Epidermal melanocyte (primary cell): ENCODE data around the gene PRR15.
"Not testable (repeated sequence)": the region's sequence is repeated elsewhere in the genome, so short reads cannot be mapped to it uniquely, and the experiment has no call there.

Experiments
- DNase-seq: peaks from one replicate; pipeline ENCODE4 v3.0.0; 2011; ENCODE audit warnings: low spot score; ENCODE audit not compliant: insufficient read length

The PRR15 gene

DNA sequence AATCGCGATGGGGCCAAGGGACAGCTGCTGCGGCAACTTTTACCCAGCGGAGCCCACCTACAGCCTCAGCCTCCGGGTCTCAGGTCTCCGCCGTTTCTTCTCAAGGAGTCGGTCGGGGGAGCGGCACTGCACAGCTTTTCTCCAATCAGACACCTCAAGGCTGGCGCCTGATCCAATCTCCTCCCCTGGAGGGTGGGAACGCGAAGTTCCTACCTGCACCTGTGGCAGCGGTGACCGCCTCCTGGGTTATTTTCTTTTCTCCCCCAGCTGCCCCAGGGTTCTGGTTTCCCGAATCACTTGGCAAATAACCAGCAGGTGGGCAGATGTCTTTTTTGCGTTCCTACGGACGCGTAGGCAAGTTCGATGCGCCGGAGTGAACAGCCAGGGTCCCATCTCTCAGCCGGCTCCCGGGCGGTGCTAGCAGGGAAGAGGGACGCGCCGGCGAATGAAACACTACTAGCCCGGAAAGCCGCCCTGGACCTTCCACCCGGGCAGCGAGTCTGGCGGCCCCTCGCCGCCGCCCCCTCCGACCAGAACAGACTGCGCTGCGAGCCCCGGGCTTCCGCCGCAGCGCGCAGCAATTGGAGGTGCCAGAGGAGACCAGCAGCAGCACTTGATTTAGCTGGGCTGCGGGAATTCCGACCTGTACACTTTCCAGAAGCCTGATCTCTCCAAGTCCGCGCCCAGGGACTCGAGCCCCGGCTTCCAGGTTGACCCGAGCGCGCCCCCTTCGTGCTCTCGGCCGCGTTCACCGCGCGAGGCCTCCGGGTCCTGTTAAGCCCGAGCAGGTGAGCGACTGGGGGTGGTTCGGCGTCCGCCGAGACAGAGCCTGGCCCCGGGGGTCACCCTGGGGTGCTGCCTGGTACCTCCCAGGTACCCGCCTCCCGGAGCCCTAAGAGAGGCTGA lies at the start of gene PRR15:
Gene PRR15 (plus strand): TSS at position 246 of the 906 bp plus-strand sequence. CDS start 2,495 bp downstream, outside the sequence.
- no peak for DNase-seq

DNA sequence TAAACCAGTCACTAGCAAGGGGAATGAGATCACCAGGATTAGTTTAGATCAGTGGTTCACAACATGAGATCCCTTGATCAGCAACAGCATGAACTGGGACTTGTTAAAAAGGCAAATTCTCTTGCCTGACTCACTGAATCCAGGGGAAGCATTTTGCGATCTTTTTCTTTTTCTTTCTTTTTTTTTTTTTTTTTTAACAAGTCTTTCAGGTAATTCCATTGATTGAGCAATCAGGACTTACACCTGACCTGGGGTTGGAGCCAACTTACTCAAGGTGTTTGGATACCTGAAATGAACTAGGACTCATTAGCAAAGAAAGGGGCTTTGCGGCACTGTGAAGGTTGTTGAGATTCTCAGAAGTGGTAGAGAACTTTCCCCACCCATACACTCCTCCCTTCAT lies 47.1 kb upstream of the PRR15 start:
- no peak for DNase-seq

DNA sequence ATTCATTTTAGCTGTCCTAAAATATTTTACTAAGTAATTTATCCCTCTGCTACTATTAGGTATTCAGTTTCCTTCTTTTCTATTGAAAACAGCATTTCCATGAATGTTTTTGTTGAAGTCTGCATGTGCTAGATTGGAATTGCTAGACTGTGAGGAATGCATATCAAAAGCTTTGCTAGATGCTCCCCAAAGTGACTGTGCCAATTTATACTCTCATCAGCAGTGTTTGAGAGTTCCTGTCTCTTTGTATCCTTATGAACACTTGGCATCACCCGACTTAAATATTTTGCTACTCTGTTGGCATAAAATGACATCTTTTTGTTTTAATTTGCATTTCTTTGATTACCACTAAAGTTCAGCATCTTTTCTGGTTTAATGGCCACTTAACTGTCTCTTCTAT lies 45.0 kb upstream of the PRR15 start:
- no peak for DNase-seq

DNA sequence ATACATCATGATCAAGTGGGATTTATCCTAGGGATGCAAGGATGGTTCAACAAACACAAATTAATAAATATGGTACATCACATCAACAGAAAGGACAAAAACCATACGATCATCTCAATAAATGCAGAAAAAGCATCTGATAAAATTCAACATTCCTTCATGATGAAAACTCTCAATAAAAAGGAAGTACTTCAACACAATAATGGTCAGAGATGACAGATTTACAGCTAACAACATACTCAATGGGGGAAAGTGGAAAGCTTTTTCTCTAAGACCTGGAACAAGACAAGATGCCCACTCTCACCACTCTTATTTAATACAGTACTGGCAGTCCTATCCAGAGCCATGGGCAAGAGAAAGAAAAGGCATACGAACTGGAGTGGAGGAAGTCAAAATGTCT lies 39.9 kb upstream of the PRR15 start:
- DNase-seq, result no peak

DNA sequence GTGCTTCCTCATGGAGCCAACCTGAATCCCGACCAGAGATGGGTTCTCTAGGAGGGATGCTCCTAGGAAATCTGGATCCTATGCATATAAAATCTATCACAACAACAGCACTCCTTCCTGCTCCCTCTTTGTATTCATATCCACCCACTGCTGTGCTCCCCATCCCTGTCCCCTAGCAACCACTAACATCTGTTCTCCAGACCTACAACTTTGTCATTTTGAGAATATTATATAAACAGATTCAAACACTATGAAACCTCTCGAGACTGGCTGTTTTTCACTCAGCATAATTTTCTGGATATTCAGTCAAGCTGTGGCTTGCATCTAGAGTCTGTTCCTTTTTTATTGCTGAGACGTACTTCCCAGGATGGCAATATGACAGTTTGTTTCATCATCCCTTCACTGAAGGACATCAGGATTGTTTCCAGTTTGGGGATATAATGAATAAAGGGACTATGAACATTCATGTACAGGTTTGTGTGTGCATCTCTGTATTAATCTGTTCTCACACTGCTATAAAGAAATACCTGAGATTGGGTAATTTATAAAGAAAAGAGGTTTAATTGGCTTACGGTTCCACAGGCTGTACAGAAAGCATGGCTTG lies 36.0 kb upstream of the PRR15 start:
- no peak for DNase-seq

DNA sequence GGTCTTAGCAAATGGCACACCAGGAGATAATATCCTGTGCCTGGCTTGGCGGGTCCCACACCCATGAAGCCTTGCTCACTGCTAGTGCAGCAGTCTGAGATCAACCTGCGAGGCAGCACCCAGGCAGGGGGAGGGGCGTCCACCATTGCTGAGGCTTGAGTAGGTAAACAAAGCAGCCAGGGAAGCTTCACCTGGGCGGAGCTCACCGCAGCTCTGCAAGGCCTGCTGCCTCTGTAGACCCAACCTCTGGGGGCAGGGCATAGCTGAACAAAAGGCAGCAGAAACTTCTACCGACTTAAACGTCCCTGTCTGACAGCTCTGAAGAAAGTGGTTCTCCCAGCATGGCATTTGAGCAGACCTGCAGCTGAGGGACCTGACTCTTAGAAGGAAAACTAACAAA lies 35.1 kb upstream of the PRR15 start:
- DNase-seq, result not testable (repeated sequence)

- no peak for DNase-seq
These were observed 25.2 kb upstream of the PRR15 start for GRCh38 chr7:29538389-29538788.

DNA sequence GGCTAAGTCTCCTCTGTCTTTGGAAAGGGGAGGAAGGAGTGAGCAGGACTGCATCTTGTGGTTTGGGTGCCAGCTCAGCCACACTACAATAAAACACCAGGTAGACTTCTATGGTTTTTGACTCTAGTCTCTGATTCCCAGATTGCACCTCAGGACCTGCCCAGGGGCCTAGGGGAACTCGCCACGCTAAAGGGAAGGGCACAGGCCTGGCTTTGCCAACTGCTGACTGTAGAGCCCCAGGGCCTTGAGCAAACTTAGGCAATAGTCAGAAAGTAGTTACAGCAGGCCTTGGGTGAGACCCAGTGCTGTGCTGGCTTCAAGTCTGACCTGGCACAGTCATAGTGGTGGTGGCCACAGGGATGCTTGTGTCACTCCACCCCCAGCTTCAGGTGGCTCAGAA lies 24.2 kb upstream of the PRR15 start:
- no peak for DNase-seq

DNA sequence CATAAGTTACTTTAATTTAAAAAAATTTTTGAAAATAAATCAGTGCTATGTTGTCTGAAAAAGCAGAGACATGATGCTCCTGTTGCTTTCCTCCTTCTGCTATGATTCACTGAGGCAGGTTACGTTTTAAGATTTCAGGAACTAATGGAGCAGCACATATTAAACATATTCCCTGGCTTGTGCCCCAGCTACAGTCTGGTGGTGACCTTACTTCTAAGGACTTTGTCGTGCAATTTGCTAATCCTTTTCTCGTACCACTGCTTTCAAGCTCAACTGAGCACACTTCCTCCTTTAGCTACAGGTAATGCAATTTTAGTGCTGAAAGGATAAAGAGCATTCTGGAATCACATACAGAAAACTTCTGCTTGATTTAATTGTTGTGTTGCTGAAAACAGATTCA lies 16.2 kb upstream of the PRR15 start:
- no peak for DNase-seq

DNA sequence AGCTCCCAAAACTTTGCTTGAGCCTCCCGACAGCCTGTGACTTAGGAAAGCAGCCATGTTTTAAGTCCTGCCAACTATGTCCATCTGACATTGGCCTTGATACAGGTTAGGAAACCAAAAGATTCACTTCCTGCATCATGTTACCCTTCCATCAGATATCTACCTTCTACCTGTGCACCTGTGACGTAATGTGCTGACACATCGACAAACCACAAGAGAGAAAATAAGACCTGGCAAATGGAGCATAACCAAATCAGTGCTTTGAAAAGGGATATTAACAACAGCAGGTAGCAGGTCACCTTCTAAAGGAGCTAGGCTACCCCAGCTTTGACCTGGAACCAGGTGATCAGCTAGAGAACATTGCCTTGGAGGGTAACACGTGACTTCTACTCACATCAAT lies 14.8 kb upstream of the PRR15 start:
- no peak for DNase-seq

- no peak for DNase-seq
These were observed 11.2 kb upstream of the PRR15 start for GRCh38 chr7:29552392-29552791.

DNA sequence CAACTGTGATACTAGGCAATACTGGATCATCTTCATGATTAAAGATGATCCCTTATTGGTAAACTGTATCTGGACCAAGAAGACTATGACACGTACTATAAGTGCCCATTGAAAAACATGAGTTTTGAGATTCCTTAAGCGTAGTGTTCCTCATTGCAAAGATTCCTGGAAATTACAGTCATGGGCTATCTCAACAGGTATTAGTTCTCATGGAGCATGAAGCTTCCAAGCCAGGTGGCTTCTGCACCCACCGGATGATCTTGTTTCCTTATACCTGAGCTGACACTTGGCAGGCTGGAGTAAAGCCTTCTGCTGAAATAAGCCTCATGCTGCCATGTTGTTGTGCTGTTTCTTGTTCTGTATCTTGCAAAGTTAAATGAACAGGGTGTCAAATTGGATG lies 8.6 kb upstream of the PRR15 start:
- no peak for DNase-seq

DNA sequence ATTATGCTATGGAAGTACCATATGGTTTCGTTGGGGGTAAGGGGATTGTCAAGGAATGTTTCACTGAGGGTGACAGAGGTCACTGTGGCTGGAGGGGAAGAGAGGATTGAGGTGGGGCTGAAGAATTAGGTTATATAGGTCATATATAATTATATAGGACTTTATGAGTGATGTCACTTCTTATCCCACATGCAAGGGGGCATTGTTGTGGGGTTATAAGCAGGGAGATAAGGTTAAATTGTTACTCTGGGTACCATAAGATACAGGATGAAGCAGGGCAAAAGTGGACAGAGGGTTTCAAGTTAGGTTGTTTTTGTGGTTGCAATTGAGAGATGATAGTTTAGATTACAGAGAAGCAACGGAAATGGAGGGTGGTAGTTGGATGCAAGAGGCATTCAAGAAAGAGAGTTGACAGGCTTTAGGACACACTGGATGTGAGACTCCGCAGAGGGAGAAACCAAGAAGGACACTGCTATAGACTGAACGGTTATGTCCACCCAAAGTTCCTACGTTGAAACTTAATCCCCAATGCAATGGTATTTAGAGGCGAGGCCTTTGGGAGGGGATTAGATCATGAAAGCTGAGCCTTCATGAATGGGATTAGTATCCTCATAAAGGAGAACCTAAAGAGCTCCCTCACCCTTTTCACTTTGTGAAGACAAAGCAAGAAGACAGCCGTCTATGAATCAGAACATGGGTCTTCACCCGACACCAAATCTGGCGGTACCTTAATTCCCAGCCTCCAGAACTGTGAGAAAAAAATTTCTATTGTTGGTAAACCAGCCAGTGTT lies 7.0 kb upstream of the PRR15 start:
- DNase-seq, result no peak

DNA sequence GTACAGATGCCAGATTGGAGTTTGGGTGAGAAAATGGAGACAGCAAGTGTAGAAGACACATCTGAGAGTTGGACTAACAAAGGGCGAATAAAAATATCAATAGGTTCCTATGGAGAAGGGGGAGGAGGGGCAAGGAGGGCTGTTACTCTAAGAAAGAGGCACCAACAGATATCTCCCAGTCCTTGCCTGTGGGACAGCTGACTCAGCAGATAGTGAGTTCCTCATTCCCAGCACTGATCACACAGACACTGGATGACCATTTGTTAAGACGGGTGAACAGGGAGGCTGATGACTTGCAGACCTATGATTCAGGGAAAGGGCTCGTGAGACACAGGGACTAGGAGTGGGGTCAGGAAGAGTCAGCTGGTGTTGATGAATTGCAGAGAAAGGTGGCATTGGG lies 5.7 kb upstream of the PRR15 start:
- DNase-seq, result no peak

DNA sequence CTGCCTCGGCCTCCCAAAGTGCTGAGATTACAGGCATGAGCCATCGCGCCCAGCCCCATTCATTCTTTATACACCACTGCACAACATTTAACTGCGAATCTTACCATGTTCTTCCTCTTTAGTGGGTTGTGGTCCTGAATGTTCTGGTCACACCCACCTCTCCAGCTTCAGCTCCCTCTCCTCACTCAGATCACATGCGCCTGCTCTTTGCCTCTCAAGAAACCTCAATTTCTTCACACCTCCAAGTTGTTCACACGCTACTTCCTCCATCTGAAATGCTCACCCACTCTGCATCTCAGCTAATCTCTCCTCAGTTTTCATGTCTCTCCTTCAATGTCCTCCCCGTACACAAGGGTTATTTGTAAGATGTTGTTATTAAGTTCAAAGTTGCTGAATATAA lies 2.4 kb upstream of the PRR15 start:
- DNase-seq, result no peak

GRCh38 chr7:29562307-29562706 lies 1.3 kb upstream of the PRR15 start:
- no peak for DNase-seq

- DNase-seq, result peak; percentile 47
These were observed 1.0 kb downstream of the PRR15 start for GRCh38 chr7:29564496-29565223.

GRCh38 chr7:29565224-29565630 lies 1.6 kb downstream of the PRR15 start:
- DNase-seq, result peak; percentile 25

GRCh38 chr7:29565634-29565981 lies 2.0 kb downstream of the PRR15 start:
- DNase-seq, result no peak

DNA sequence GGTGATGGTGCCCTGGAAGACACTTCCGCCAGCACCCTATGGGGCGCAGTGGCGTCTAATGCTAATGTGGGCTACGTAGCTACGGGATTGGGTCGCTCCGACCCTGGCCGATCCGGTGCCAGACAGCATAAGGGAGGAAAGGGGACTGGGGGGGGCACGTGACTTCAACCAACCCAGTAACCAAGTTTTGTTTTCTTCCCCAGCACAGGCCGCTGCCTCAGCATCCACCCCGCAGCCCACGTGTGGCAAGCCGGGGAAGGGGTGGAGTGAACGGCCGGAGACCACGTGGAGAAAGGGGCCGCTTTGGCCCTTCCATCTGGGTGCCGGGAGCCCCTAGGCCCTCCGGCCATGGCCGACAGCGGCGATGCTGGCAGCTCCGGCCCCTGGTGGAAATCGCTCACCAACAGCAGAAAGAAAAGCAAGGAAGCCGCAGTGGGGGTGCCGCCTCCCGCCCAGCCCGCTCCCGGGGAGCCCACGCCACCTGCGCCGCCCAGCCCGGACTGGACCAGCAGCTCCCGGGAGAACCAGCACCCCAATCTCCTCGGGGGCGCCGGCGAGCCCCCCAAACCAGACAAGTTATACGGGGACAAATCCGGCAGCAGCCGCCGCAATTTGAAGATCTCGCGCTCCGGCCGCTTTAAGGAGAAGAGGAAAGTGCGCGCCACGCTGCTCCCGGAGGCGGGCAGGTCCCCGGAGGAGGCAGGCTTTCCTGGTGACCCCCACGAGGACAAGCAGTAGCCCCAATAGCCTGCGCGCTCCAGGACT lies 2.5 kb downstream of the PRR15 start:
- no peak for DNase-seq

GRCh38 chr7:29567174-29567573 lies 3.5 kb downstream of the PRR15 start:
- DNase-seq, result no peak
